NT2/D1 (cell line): ENCODE results near the gene SYNPO2.

Experiments
- SUZ12 ChIP-seq: IDR thresholded peaks from 2 replicates; pipeline ENCODE4 v1.6.1; 2011; ENCODE audit not compliant: insufficient read length, insufficient read depth; ENCODE audit errors: extremely low read depth
- YY1 ChIP-seq: IDR thresholded peaks from 2 replicates; pipeline ENCODE4 v1.6.1; 2011; ENCODE audit not compliant: insufficient read length, insufficient read depth

DNA sequence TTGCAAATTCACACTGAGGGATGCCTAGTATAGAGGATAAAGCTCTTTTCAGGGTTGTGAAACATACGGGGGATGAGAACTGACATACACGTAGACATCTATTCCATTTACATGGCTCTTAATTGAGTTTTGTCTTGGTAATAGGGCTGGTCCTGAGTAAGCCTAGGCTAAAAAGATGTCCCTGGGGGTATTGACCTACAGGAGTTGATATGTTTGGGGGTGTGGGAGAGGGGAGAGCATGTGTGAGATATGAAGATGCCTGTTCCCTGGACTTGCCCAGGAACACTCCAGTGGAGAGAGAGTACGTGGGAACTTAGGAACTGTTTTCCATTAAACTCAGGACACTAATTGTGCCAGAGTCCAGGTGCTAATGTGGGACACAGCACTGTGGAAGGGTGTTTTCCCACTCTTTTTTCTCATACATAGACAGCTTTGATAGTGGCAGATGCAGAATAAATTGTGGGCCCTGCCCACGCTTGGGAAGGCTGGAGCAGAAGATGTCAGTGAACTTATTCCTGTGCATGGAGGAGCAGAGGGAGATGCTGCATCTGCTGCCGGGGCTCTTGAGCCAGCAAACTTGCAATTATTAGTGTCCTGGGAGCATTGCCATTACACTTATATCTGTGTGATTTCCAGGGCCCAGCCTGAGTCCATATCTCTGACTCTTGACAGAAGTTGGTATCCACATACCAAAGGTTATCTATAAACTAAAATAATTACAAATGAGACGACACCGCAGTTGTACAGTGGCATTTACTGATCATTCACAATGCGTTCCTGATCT, 20.7 kb downstream of the SYNPO2 start:
- TF ChIP-seq SUZ12: no peak
- TF ChIP-seq YY1: no peak
